NCI-H446 (cell line): ENCODE data around the gene PIMREG.

Source experiments
- DNase-seq, 2 experiments: peaks; one replicate each; lab custom pipeline; 2025; lab: John Stamatoyannopoulos, UW

The PIMREG gene

GRCh38 chr17:6443692-6444570 lies at the start of gene PIMREG:
Gene PIMREG (plus strand): TSS chr17:6444455. CDS start chr17:6445111, 656 bp downstream.
- DNase-seq: peak; percentile 90 to 96

GRCh38 chr17:6398955-6399354 lies 45.3 kb upstream of the PIMREG start:
- DNase-seq: no peak

- DNase-seq: no peak
Observed at GRCh38 chr17:6402258-6402657, 42.0 kb upstream of the PIMREG start.

- peak in 1 of 2 experiments; percentile 2 for DNase-seq
Observed at GRCh38 chr17:6408276-6408675, 36.0 kb upstream of the PIMREG start.

- DNase-seq: no peak
Observed at GRCh38 chr17:6408735-6409134, 35.5 kb upstream of the PIMREG start.

- DNase-seq: peak; percentile 28 to 80
Observed at GRCh38 chr17:6413065-6413464, 31.2 kb upstream of the PIMREG start.

GRCh38 chr17:6415616-6416015 lies 28.6 kb upstream of the PIMREG start:
- DNase-seq: no peak

- DNase-seq: peak in 1 of 2 experiments; percentile 8
Observed at GRCh38 chr17:6420173-6420641, 24.0 kb upstream of the PIMREG start.

- DNase-seq: peak; percentile 55 to 80
Observed at GRCh38 chr17:6421700-6422604, 22.3 kb upstream of the PIMREG start.

GRCh38 chr17:6422654-6423241 lies 21.5 kb upstream of the PIMREG start:
- DNase-seq: no peak

- DNase-seq: no peak
Observed at GRCh38 chr17:6423931-6424330, 20.3 kb upstream of the PIMREG start.

- DNase-seq: no peak
Observed at GRCh38 chr17:6425407-6425806, 18.8 kb upstream of the PIMREG start.

GRCh38 chr17:6426356-6427101 lies 17.7 kb upstream of the PIMREG start:
- no peak for DNase-seq

- no peak for DNase-seq
Observed at GRCh38 chr17:6427279-6427781, 16.9 kb upstream of the PIMREG start.

- no peak for DNase-seq
Observed at GRCh38 chr17:6428207-6428965, 15.9 kb upstream of the PIMREG start.

- no peak for DNase-seq
Observed at GRCh38 chr17:6429266-6429665, 15.0 kb upstream of the PIMREG start.

GRCh38 chr17:6430769-6431168 lies 13.5 kb upstream of the PIMREG start:
- DNase-seq: no peak

- no peak for DNase-seq
Observed at GRCh38 chr17:6435051-6435450, 9.2 kb upstream of the PIMREG start, which contains the start of gene AIPL1. Gene AIPL1 (minus strand): TSS chr17:6435121. CDS start chr17:6435104, 17 bp downstream.

- DNase-seq: peak; percentile 3 to 77
Observed at GRCh38 chr17:6435968-6436367, 8.3 kb upstream of the PIMREG start.

GRCh38 chr17:6437466-6437865 lies 6.8 kb upstream of the PIMREG start:
- no peak for DNase-seq
